Smooth muscle cell (in vitro differentiated cells): Measurements from ENCODE around the gene GABARAP. TPM values are rescaled to one million over a fixed set of nuclear protein-coding genes. Genes with fewer than 3 reads are reported as not detected.

Experiments used
- DNase-seq: peaks from one replicate; lab custom pipeline; 2025; ENCODE audit not compliant: unreplicated experiment; lab: John Stamatoyannopoulos, UW
- H2AFZ ChIP-seq: fragments of 200-600 bp; sonication (generic); 2 replicates; pipeline ENCODE4 v1.6.0; 2016; ENCODE audit warnings: antibody characterized with exemption, low read depth, mild to moderate bottlenecking
- H3F3A ChIP-seq: fragments of 200-600 bp; sonication (generic); 2 replicates; pipeline ENCODE4 v1.6.0; 2017; ENCODE audit warnings: antibody characterized with exemption, low read depth
- H3K27ac ChIP-seq: fragments of 200-600 bp; sonication (generic); 2 replicates; pipeline ENCODE4 v1.5.1; 2016; ENCODE audit warnings: low read depth, mild to moderate bottlenecking
- H3K27me3 ChIP-seq: fragments of 200-600 bp; sonication (generic); 2 replicates; pipeline ENCODE4 v1.6.1; 2016; ENCODE audit warnings: low read depth, mild to moderate bottlenecking
- H3K36me3 ChIP-seq: fragments of 200-600 bp; sonication (generic); 2 replicates; pipeline ENCODE4 v1.5.1; 2016; ENCODE audit warnings: low read depth
- H3K4me1 ChIP-seq: fragments of 200-600 bp; sonication (generic); 2 replicates; pipeline ENCODE4 v1.5.1; 2016; ENCODE audit warnings: low read depth
- H3K4me2 ChIP-seq: fragments of 200-600 bp; sonication (generic); 2 replicates; pipeline ENCODE4 v1.6.0; 2016; ENCODE audit warnings: mild to moderate bottlenecking
- H3K4me3 ChIP-seq: fragments of 200-600 bp; sonication (generic); 2 replicates; pipeline ENCODE4 v1.5.1; 2016; ENCODE audit warnings: mild to moderate bottlenecking
- H3K79me2 ChIP-seq: fragments of 200-600 bp; sonication (generic); 2 replicates; pipeline ENCODE4 v1.6.0; 2016; ENCODE audit warnings: low read depth, mild to moderate bottlenecking
- H3K9ac ChIP-seq: fragments of 200-600 bp; sonication (generic); 2 replicates; pipeline ENCODE4 v1.6.0; 2016; ENCODE audit warnings: low read depth
- H3K9me3 ChIP-seq: fragments of 200-600 bp; sonication (generic); replicated peaks from 2 replicates; pipeline ENCODE4 v1.5.1; 2016; ENCODE audit warnings: low read depth
- H4K20me1 ChIP-seq: fragments of 200-600 bp; sonication (generic); 2 replicates; pipeline ENCODE4 v1.6.0; 2016; ENCODE audit warnings: low read depth
- CTCF ChIP-seq: fragments of 200-600 bp; sonication (generic); IDR thresholded peaks from 2 replicates; pipeline ENCODE4 v1.5.1; 2017; ENCODE audit warnings: borderline replicate concordance, mild to moderate bottlenecking, antibody characterized with exemption; ENCODE audit not compliant: insufficient read depth, poor library complexity, severe bottlenecking
- WGBS: methylation state at CpG from one replicate; pipeline ENCODE4 v1.1.7; 2016; ENCODE audit warnings: low lambda C conversion rate; 5-methylcytosine and 5-hydroxymethylcytosine counted together
- polyA plus RNA-seq: library from polyadenylated mRNA; unstranded; fragments of >200 nt; fragmentation: Nextera tagmentation; extraction: Ambion mirVana; gene quantifications from 2 replicates; pipeline ENCODE4 v1.2.1, GENCODE V29; 2016
- total RNA-seq: library from RNA; depleted of rRNA; stranded (reverse); fragments of >200 nt; gene quantifications from 2 replicates; pipeline ENCODE4 v1.2.3, GENCODE V29; 2014

The GABARAP gene
- total and polyA plus RNA-seq, 2 experiments from 2014 or later: 363 to 735 TPM

DNA sequence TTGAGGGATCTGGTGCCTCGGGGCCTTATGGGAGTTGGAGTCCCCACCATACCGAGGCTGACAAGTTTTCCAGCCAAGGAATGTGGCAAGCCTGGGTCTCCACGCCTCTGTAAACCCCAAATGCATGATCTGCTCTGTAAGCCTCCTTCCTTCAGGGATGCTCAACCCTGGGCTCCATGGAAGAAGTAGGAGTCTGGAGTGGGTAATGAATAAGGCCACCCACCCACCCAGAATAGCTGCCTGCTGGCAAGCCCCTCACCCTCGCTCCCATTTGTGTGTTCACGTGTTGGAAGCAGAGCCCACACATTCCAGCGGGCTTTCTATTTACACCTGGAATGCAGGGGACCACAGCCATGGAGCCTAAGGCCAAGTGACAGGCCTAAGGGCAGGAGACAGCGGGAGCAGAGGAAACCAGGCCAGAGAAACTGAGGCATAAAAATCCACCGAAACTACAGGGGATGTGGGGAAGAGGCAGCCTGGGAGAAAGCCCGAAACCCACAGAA lies 27.1 kb downstream of the GABARAP start:
- Histone ChIP-seq H3K9ac (no peak overlapping the region), H3K9me3 (no peaks in the 10 kb centered on the region), H3K36me3 (no peaks in the 10 kb centered on the region), H3K4me1 (peaks cover 53% of the 10 kb centered on the region), H3K79me2 (peaks cover 45% of the 10 kb centered on the region), H2AFZ (no peak overlapping the region), H3K27ac (peak overlapping the region; percentile 88), H3K4me3 (peak overlapping the region; percentile 60), H3K27me3 (no peaks in the 10 kb centered on the region), H4K20me1 (peaks cover 60% of the 10 kb centered on the region), H3F3A (peaks cover 23% of the 10 kb centered on the region), H3K4me2 (peak overlapping the region; percentile 96)
- DNase-seq: no peak
- 7% methylated on average over 9 of the region's 9 CpGs for WGBS
- TF ChIP-seq CTCF: no peak

DNA sequence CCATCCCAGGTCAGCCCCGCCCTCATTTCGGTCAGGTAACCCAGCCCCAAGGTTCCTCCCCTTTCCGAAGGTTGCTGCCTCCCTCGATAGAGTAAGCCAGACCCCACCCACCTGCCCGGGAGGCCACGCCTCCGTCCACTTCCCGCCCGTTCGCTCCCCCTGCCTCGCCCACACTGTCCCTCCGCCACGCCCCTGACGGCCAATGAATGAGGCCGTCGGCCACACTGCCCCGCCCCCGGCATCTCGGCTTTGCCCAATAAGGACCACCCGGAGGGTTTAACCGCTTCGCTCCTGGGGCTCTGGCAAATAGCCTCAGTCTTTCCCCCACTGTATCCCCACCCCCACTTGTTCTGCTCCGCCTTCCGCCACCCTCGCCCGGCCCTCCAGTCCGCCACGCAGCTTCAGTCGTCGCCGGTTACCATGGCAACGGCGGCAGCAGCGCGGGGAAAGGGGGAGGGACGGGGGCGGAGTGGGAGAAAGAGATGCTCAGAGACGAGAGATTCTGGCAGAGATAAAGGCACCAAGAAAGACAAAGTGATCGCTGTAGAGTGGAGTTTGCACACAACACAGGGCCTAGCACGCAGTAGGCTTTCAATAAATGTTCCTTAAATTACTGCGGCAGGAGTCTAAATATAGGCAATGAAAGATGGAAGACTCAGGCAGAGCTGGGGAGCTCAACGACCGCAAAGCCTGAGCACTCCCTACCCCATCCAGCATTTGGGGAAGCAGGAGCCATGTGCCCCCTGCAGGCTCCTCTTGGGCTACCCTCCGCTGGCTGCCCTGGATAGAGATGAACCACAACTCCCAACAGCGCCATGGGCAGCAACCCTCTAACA lies 27.7 kb downstream of the GABARAP start:
- under 1% methylated on average over 37 of the region's 45 CpGs for WGBS
- peaks cover 24% of the 10 kb centered on the region for H3F3A ChIP-seq
- peak overlapping the region; percentile 69 for H3K9ac ChIP-seq
- H3K27me3 ChIP-seq: no peaks in the 10 kb centered on the region
- peak overlapping the region; percentile 88 for H3K27ac ChIP-seq
- no peaks in the 10 kb centered on the region for H3K36me3 ChIP-seq
- TF ChIP-seq CTCF: peak; percentile 31
- peaks cover 51% of the 10 kb centered on the region for H3K79me2 ChIP-seq
- peak overlapping the region; percentile 96 for H3K4me2 ChIP-seq
- H4K20me1 ChIP-seq: peaks cover 67% of the 10 kb centered on the region
- DNase-seq: peak; percentile 90
- peaks cover 53% of the 10 kb centered on the region for H3K4me1 ChIP-seq
- H2AFZ ChIP-seq: no peak overlapping the region
- H3K9me3 ChIP-seq: no peaks in the 10 kb centered on the region
- H3K4me3 ChIP-seq: peak overlapping the region; percentile 60

DNA sequence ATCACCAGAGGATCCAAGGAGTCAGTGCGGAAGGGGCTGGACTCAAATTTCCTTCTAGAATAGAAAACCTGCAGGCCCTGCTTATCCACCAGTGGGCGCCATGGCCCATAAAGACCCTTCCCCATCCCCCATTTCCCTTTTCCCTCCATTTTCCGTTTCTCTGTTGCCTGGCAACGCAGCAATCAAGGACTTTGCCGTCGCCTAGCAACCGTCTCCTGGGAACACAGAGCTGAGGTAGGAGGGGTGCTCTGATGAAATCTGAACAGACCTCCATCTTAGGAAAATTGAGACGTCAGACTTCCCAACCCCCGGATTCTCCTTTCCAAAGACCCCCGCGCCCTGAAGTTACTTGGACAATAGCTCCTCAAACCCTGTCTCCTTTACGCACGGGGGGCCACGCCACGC lies 28.4 kb downstream of the GABARAP start:
- H3K4me3 ChIP-seq: peak overlapping the region; percentile 60
- H3K4me2 ChIP-seq: peak overlapping the region; percentile 96
- WGBS: 5% methylated on average over 11 of the region's 15 CpGs
- no peaks in the 10 kb centered on the region for H3K27me3 ChIP-seq
- H4K20me1 ChIP-seq: peaks cover 73% of the 10 kb centered on the region
- no peaks in the 10 kb centered on the region for H3K9me3 ChIP-seq
- H3K9ac ChIP-seq: peak overlapping the region; percentile 69
- DNase-seq: no peak
- peaks cover 21% of the 10 kb centered on the region for H3F3A ChIP-seq
- H3K4me1 ChIP-seq: peaks cover 50% of the 10 kb centered on the region
- TF ChIP-seq CTCF: peak; percentile 40
- no peak overlapping the region for H2AFZ ChIP-seq
- H3K36me3 ChIP-seq: no peaks in the 10 kb centered on the region
- H3K79me2 ChIP-seq: peaks cover 58% of the 10 kb centered on the region
- H3K27ac ChIP-seq: peak overlapping the region; percentile 88
